HepG2 (cell line): ENCODE measurements around the gene BCAS3. TPM values are rescaled to one million over a fixed set of nuclear protein-coding genes. Genes with fewer than 3 reads are reported as not detected.

Source experiments
- ARID4A ChIP-seq: sonication (generic); formaldehyde crosslinking; IDR thresholded peaks from 2 replicates; pipeline ENCODE4 v1.5.0; 2020; ENCODE audit warnings: mild to moderate bottlenecking, missing genetic modification reagents, borderline replicate concordance
- ATF4 ChIP-seq, 2 experiments: fragments of 450-650 bp in 1 of 2; sonication (generic) in 1 of 2; formaldehyde crosslinking; IDR thresholded peaks; 2 replicates each; pipeline versions ENCODE4 v1.5.0 to v1.8.0; 2020 to 2022; ENCODE audit warnings: mild to moderate bottlenecking in 1 of 2, missing genetic modification reagents in 1 of 2
- BCL3 ChIP-seq: sonication (generic); formaldehyde crosslinking; IDR thresholded peaks from 2 replicates; pipeline ENCODE4 v1.5.1; 2020; ENCODE audit warnings: mild to moderate bottlenecking, missing genetic modification reagents, moderate library complexity
- DR1 ChIP-seq: sonication (generic); formaldehyde crosslinking; IDR thresholded peaks from 2 replicates; pipeline ENCODE4 v1.8.0; 2021; ENCODE audit warnings: mild to moderate bottlenecking, missing genetic modification reagents, inconsistent platforms
- FUBP1 ChIP-seq: sonication (generic); formaldehyde crosslinking; IDR thresholded peaks from 2 replicates; pipeline ENCODE4 v1.5.1; 2020; ENCODE audit warnings: missing genetic modification reagents, mild to moderate bottlenecking, borderline replicate concordance
- HMG20B ChIP-seq: conservative IDR thresholded peaks from 2 replicates; pipeline ENCODE4 v1.6.1; 2016; ENCODE audit warnings: missing genetic modification reagents, missing compliant biosample characterization
- JUND ChIP-seq: sonication (generic); formaldehyde crosslinking; IDR thresholded peaks from 2 replicates; pipeline ENCODE4 v1.8.0; 2022; ENCODE audit warnings: mild to moderate bottlenecking, missing genetic modification reagents
- MED1 ChIP-seq: sonication (generic); formaldehyde crosslinking; IDR thresholded peaks from 2 replicates; pipeline ENCODE4 v1.4.0; 2020; ENCODE audit warnings: missing genetic modification reagents
- RAD21 ChIP-seq: fragments of 450-650 bp; formaldehyde crosslinking; IDR thresholded peaks from 2 replicates; pipeline ENCODE4 v1.5.0; 2020; ENCODE audit warnings: mild to moderate bottlenecking
- SMARCC2 ChIP-seq: fragments of 450-650 bp; IDR thresholded peaks from 2 replicates; pipeline ENCODE4 v1.6.1; 2017; ENCODE audit warnings: antibody characterized with exemption, mild to moderate bottlenecking
- SP4 ChIP-seq: sonication (generic); formaldehyde crosslinking; IDR thresholded peaks from 2 replicates; pipeline ENCODE4 v1.8.1; 2023; ENCODE audit warnings: mild to moderate bottlenecking, missing genetic modification reagents
- STAT5B ChIP-seq: sonication (generic); formaldehyde crosslinking; IDR thresholded peaks from 2 replicates; pipeline ENCODE4 v1.4.0; 2020; ENCODE audit warnings: missing genetic modification reagents
- YEATS2 ChIP-seq: sonication (generic); formaldehyde crosslinking; IDR thresholded peaks from 2 replicates; pipeline ENCODE4 v1.4.0; 2020; ENCODE audit warnings: missing genetic modification reagents, borderline replicate concordance
- ZBTB46 ChIP-seq: sonication (generic); formaldehyde crosslinking; IDR thresholded peaks from 2 replicates; pipeline ENCODE4 v1.4.0; 2020; ENCODE audit warnings: mild to moderate bottlenecking, missing genetic modification reagents, borderline replicate concordance
- ZNF350 ChIP-seq: sonication (generic); formaldehyde crosslinking; IDR thresholded peaks from 2 replicates; pipeline ENCODE4 v1.4.0; 2020; ENCODE audit warnings: mild to moderate bottlenecking, low read depth, missing genetic modification reagents, borderline replicate concordance
- ZNF556 ChIP-seq: sonication (generic); formaldehyde crosslinking; IDR thresholded peaks from 2 replicates; pipeline ENCODE4 v1.4.0; 2020; ENCODE audit warnings: mild to moderate bottlenecking, missing genetic modification reagents, borderline replicate concordance
- ZNF850 ChIP-seq: sonication (generic); formaldehyde crosslinking; conservative IDR thresholded peaks from 2 replicates; pipeline ENCODE4 v1.9.0; 2021; ENCODE audit warnings: mild to moderate bottlenecking, missing genetic modification reagents
- ZNF883 ChIP-seq: sonication (generic); formaldehyde crosslinking; IDR thresholded peaks from 2 replicates; pipeline ENCODE4 v1.5.1; 2020; ENCODE audit warnings: mild to moderate bottlenecking, missing genetic modification reagents; ENCODE audit errors: not compliant biosample characterization
- polyA plus RNA-seq, 8 experiments: library from polyadenylated mRNA; depleted of rRNA in 3 of 8; stranded (reverse) in 7 of 8; unstranded in 1 of 8; fragments of >200 nt; fragmentation: Illumina TruSeq in 4 of 8; extraction: Trizol in 4 of 8; gene quantifications; 2 replicates each; pipeline versions ENCODE4 v1.2.1 to v1.2.3, GENCODE V29; 2011 to 2016; ENCODE audit warnings: low read depth in 4 of 8, missing spikeins in 1 of 8, mixed read lengths in 1 of 8; ENCODE audit not compliant: insufficient read depth in 1 of 8
- total RNA-seq, 5 experiments: library from RNA; depleted of rRNA; stranded (reverse); fragments of >200 nt; fragmentation: Illumina TruSeq; extraction: Trizol; gene quantifications; 2 replicates each; pipeline ENCODE4 v1.2.3, GENCODE V29; 2016; ENCODE audit warnings: low read depth in 1 of 5

Gene BCAS3
- total and polyA plus RNA-seq, 2 of the 13 experiments (the other 11 are each of a cell fraction or from before 2014, with no cell fraction given) = 10.7 to 11.2 TPM

- TF ChIP-seq SP4 (no peak), ZNF556 (no peak), STAT5B (CRISPR knock-in tag) (no peak), ATF4 (CRISPR knock-in tag; IDR thresholded peaks at IDR 0.05) (no peak), BCL3 (0 out of 2 replicates have a peak, but pooled peaks have one; percentile 52), ARID4A (CRISPR knock-in tag) (peak; percentile 38; the same call in 1 of the 2 replicates), MED1 (CRISPR knock-in tag) (no peak), ZNF850 (CRISPR knock-in tag) (no peak), ZBTB46 (CRISPR knock-in tag) (no peak), ZNF350 (CRISPR knock-in tag) (no peak; the same call in 1 of the 2 replicates), JUND (no peak), YEATS2 (no peak), FUBP1 (CRISPR knock-in tag) (no peak), ZNF883 (CRISPR knock-in tag) (no peak), DR1 (0 out of 2 replicates have a peak, but pooled peaks have one; percentile 36), SMARCC2 (no peak), HMG20B (CRISPR knock-in tag) (no peak), RAD21 (CRISPR knock-in tag) (no peak)
These were observed 701.2 kb downstream of the BCAS3 start (continued) for GRCh38 chr17:61378658-61379456.
